Activated T-cell treated with anti-CD3 and anti-CD28 coated beads, Interleukin-2, amount 50 U/mL, for 4 hours (primary cell): ENCODE data around the gene DHRS4. TPM values are rescaled to one million over a fixed set of nuclear protein-coding genes. Genes with fewer than 3 reads are reported as not detected.

Source experiments
- ATAC-seq, 2 donors: fragments of 200-7000 bp; cut with Tn5 transposase; one replicate each; pipeline ENCODE4 v1.10.0; 2021
- DNase-seq: peaks from one replicate; pipeline ENCODE4 v3.0.0-alpha.2; 2020
- H3K27me3 Mint-ChIP-seq: one replicate; pipeline ENCODE4 v1.8.0; 2021; ENCODE audit warnings: low read depth, mixed read lengths
- H3K36me3 Mint-ChIP-seq: one replicate; pipeline ENCODE4 v1.8.0; 2022; ENCODE audit warnings: mixed read lengths; ENCODE audit not compliant: insufficient read depth
- H3K4me1 Mint-ChIP-seq: one replicate; pipeline ENCODE4 v1.8.0; 2021; ENCODE audit warnings: low read depth, mixed read lengths
- H3K4me3 Mint-ChIP-seq: one replicate; pipeline ENCODE4 v1.8.0; 2021; ENCODE audit warnings: mild to moderate bottlenecking, moderate library complexity, mixed read lengths
- H3K9me3 Mint-ChIP-seq: one replicate; pipeline ENCODE4 v1.8.0; 2021; ENCODE audit warnings: mixed read lengths
- total RNA-seq, 3 donors: library from RNA; stranded (reverse); gene quantifications; one replicate each; pipeline ENCODE4 v1.2.1, GENCODE V29; 2021

The DHRS4 gene
- total RNA-seq = 10 to 100 TPM; 12.6 to 23.0 (median 19.4) TPM

DNA sequence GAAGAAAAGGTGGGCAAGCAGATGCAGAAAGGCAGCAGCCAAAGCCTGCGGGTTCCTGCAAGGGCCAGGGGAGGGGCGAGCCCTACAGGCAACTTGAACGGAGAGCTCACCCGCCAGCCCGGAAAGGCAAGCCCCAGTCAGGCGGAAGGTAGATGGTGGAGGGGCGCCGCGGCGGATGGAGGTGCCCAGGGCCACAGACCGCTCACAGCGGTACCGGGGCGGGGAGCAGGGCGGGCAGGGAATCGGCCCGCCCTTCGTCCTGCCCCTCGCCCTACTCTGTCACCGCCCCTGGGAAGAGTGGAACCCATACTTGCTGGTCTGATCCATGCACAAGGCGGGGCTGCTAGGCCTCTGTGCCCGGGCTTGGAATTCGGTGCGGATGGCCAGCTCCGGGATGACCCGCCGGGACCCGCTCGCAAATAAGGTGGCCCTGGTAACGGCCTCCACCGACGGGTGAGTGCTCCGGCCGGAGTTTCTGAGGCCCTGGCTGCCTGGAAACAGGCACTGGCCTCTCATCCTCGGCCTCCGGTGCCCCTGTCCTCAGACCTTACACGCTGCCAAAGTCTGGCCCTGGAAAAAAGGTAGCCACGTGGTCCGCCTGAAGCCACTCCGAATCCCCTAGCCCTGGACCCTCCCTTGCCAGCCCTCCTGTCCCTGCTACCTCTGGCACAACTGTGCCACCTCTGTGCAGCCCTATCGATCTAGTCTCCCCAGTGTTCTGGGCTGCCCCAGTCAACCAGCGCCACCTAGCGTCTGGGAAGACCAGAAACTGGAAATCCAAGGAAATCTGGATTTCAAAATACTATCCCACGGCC, at the start of gene DHRS4:
DHRS4 (plus strand) TSS at position 307 of the 815 bp plus-strand sequence; CDS start at position 326, 19 bp downstream.
- ATAC-seq = peak; percentile 98 to 100

DNA sequence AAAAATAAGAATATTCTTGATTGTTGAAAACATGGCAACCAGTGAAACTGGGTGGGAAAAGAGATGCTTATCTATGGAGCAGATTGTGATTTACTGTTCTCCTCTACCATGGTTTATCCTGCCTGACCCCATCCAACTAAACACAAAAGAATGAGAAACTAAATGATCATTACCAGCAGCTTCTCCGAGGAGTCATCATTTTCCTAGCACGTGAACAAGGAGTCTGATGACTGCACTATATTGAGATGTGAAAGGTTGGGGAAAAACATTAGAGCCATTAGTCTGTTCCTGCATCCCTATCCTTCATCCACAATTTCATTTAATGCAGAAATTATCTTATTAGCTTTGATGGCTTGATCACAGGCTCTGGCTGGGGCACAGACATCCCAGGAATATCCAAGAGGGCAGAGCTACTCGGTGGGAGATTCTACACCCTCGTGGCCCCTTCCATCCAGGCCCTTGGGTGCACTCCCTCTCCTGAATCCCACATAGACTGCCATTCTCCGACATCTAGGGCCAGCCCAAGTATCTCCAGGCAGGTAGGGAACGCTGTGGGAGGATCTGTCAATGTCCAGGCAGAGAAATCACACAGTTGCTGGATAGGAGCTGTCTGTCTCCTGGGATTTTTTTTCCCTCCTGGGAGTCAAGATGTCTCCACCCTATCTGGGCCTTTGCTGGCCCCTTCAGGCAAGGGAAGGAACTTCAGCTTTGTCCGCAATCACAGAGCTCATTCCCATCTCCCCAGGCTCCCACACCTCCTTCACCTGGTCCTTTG, 43.3 kb upstream of the DHRS4 start:
- Mint-ChIP-seq H3K36me3 (no peaks in the 10 kb centered on the region), H3K9me3 (no peaks in the 10 kb centered on the region), H3K4me3 (no peak overlapping the region), H3K4me1 (no peaks in the 10 kb centered on the region), H3K27me3 (peaks cover 20% of the 10 kb centered on the region)
- DNase-seq (no peak), ATAC-seq (no peak)

More for the DNA sequence above, at the start of gene DHRS4:
- H3K4me1 Mint-ChIP-seq = peaks cover 26% of the 10 kb centered on the region
- peak; percentile 75 for DNase-seq
- H3K36me3 Mint-ChIP-seq = peaks cover 14% of the 10 kb centered on the region
- peak within 1 kb of the TSS; percentile 92 for H3K4me3 Mint-ChIP-seq
- no peaks in the 10 kb centered on the region for H3K9me3 Mint-ChIP-seq
- H3K27me3 Mint-ChIP-seq = no peaks in the 10 kb centered on the region

DNA sequence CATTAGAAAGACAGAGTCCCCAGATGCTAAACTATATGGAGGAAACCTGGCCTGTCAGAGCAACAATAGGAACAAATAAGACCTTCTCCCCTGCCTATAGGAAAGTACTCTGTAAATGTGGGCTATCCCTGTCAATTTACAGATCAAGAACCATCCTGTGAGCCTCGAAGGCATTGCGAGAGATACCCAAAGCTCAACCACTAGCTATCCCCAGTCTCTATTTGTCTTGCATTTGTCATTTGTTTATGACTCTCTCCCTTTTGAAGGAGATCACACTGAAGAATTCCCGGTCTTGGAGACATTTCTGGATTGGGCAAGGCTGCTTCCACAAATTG, 42.7 kb upstream of the DHRS4 start:
- DNase-seq (no peak), ATAC-seq (no peak)
- Mint-ChIP-seq H3K27me3 (peaks cover 19% of the 10 kb centered on the region), H3K4me1 (no peaks in the 10 kb centered on the region), H3K4me3 (no peak overlapping the region), H3K36me3 (no peaks in the 10 kb centered on the region), H3K9me3 (no peaks in the 10 kb centered on the region)

DNA sequence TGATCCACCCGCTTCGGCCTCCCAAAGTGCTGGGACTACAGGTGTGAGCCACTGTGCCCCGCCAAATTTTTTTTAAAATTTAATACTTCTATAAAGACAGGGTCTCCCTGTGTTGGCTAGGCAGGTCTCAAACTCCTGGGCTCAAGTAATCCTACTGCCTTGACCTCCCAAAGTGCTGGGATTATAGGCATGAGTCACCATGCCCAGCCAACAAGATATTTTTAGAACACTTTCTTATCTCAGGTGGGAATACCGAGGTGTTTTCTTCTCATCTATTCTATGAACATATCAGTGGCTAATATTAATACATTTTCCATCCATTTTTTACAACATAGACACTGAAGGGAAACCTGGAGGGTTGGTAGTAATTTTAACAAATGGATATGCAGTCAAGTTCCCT, 38.0 kb upstream of the DHRS4 start:
- no peak overlapping the region for H3K4me3 Mint-ChIP-seq
- peaks cover 6% of the 10 kb centered on the region for H3K9me3 Mint-ChIP-seq
- no peaks in the 10 kb centered on the region for H3K36me3 Mint-ChIP-seq
- peaks cover 5% of the 10 kb centered on the region for H3K27me3 Mint-ChIP-seq
- DNase-seq (no peak), ATAC-seq (no peak)
- no peaks in the 10 kb centered on the region for H3K4me1 Mint-ChIP-seq

DNA sequence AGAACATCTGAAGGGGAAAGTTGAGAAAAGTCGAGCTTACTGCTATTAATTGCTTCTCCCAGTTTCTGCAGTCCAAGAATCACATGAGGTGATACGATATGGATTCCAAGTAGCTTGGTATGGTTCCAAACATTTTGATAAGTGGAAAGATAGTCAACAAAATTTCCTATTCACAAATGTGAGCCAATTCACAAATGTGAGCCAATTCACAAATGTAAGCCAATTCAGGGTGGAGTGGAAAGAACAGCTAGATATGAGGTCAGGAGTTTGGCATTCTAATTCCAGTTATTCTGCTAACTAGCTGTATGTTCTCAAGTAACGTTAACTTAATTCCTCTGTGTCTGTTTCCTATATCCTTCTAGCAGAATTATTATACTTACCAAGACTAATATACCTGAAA, 37.6 kb upstream of the DHRS4 start:
- peaks cover 5% of the 10 kb centered on the region for H3K27me3 Mint-ChIP-seq
- no peak for ATAC-seq
- H3K9me3 Mint-ChIP-seq = peaks cover 6% of the 10 kb centered on the region
- H3K4me3 Mint-ChIP-seq = no peak overlapping the region
- no peaks in the 10 kb centered on the region for H3K36me3 Mint-ChIP-seq
- no peak for DNase-seq
- no peaks in the 10 kb centered on the region for H3K4me1 Mint-ChIP-seq

DNA sequence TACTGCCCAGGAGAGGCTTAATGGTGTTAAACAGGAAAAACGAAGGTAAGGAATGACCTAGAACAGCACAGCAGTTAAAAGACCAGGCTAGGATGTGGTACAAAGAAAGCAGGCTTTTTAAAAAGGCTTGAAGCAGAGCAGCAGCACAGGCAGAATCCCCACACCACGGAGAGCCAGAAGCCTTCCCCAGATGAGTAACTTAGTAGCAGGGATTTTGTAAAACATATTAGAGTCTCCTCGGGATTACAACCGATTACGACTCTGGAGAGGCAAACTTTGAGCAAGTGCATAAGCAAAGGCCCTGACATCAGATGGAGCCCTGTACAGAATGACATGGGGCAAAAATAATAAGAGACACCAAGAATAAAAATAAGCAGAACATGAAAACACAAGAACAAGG, 37.1 kb upstream of the DHRS4 start:
- no peaks in the 10 kb centered on the region for H3K4me1 Mint-ChIP-seq

DNA sequence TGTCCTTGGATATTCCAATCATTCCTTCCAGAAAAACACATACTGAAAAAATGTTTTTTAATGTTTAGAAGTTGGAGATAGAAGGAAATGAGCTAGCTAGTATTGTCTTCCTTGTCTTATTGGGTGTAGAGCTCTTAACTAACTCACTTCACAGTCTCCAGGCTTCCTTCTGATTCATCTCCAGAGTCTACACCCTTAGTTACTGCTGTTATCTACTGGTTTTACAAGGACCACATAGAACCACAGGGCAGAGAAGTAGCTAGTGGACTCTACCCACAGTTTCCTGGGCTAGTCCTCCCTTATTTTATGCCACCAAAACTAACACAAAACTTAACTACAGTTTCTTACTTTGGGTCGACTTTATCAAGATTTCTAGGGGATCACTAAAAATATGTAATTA, 31.0 kb upstream of the DHRS4 start:
- no peak for ATAC-seq
- H3K9me3 Mint-ChIP-seq = no peaks in the 10 kb centered on the region
- H3K4me1 Mint-ChIP-seq = no peaks in the 10 kb centered on the region
- no peak overlapping the region for H3K4me3 Mint-ChIP-seq
- no peak for DNase-seq
- H3K27me3 Mint-ChIP-seq = peaks cover 8% of the 10 kb centered on the region
- no peaks in the 10 kb centered on the region for H3K36me3 Mint-ChIP-seq

More for the DNA sequence above, 37.1 kb upstream of the DHRS4 start:
- Mint-ChIP-seq H3K4me3 (no peak overlapping the region), H3K27me3 (peaks cover 5% of the 10 kb centered on the region), H3K36me3 (no peaks in the 10 kb centered on the region), H3K9me3 (peaks cover 6% of the 10 kb centered on the region)
- ATAC-seq (no peak), DNase-seq (no peak)

DNA sequence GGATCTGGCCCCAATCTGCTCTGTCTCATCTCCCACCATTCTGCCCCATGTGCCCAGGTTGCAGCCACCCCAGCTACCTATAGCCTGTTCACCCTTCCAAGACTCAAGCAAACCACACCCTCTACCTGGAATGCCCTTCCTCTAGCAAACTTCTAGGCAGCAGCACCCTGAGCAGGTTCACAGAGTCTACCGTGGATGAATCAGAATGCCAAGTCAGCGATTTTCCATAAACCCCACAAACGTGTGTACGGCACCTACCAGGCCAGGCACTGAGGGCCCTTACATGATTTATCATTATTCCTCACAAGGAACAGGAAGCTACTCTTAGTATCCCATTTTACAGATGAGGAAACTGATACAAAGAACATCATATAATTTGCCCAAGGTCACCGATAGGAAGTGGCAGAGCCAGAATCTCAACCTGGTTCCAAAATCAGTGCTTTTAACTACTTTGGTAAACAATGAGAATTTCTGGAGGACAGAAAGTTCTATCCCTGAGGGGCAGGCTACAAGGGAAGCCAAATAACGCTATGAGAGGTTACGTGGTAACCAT, 28.0 kb upstream of the DHRS4 start:
- H3K4me1 Mint-ChIP-seq = peaks cover 3% of the 10 kb centered on the region
- DNase-seq (no peak), ATAC-seq (no peak)
- peaks cover 2% of the 10 kb centered on the region for H3K27me3 Mint-ChIP-seq
- no peaks in the 10 kb centered on the region for H3K36me3 Mint-ChIP-seq
- no peak overlapping the region for H3K4me3 Mint-ChIP-seq
- no peaks in the 10 kb centered on the region for H3K9me3 Mint-ChIP-seq

DNA sequence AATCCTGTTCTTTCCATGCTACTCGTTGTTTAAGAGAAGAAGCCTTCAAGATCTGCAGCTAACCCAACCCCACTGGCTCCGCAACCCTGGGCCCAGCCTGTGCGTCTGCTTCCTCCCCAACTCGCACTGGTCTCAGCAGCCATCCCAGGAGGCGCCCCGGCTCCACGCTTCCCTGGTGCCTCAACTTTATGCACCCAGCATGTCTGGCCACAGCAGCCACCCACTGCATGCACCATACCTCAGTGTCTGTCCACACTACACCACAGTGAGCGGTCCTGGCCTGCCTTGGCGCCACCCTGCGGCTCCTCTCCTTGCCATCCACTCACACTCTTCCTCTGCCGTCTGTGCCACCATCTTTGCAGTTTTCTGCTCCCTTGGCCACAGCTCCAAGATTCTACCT, 27.0 kb upstream of the DHRS4 start:
- Mint-ChIP-seq H3K4me1 (peaks cover 3% of the 10 kb centered on the region), H3K9me3 (no peaks in the 10 kb centered on the region), H3K27me3 (peaks cover 2% of the 10 kb centered on the region), H3K36me3 (no peaks in the 10 kb centered on the region), H3K4me3 (no peak overlapping the region)
- ATAC-seq (no peak), DNase-seq (no peak)

DNA sequence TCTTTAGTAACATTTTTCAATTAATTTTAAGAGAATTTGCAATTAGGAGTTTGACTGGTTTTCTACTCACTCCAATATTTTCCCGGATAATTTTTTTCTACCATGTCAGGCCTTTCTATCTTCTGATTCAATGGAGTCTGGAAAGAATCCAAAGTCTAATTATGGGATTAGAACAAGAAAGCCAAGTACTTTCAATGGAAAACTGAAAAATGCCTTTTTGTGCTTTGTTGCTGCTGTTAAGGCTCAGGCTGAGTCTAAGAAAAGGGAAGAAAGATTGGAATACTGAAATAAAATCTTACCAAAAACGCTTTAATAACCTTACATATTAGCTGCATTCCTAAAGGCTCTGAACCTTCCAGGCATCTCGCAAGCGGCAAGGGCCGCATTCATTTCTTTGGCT, 24.4 kb upstream of the DHRS4 start:
- Mint-ChIP-seq H3K36me3 (no peaks in the 10 kb centered on the region), H3K27me3 (peaks cover 2% of the 10 kb centered on the region), H3K9me3 (no peaks in the 10 kb centered on the region), H3K4me1 (peaks cover 3% of the 10 kb centered on the region), H3K4me3 (no peak overlapping the region)
- no peak for ATAC-seq
- DNase-seq = no peak

DNA sequence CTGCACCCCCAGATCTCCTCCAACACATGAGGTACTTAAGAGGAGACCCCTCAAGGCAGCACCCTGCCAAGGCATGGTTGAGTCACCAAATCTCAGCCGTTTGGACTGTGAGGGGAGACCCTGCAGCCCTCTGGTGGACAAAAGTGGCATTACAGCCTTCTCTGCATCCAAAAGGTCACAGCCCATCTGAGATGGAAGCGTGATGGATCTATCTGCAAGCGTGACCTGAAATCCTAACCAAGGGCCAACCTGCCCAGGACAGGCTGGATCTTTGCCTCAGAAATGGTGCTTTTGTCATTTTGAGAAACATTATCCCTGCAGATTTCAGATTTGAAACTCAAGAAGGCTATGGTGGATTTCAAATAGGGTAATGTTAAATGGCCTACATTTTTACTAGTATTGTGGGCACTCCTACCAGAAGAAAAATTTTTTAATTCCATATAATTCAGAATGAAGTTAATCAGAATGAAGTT, 23.7 kb upstream of the DHRS4 start:
- Mint-ChIP-seq H3K4me1 (peaks cover 3% of the 10 kb centered on the region), H3K4me3 (no peak overlapping the region), H3K9me3 (no peaks in the 10 kb centered on the region), H3K27me3 (peaks cover 2% of the 10 kb centered on the region), H3K36me3 (no peaks in the 10 kb centered on the region)
- ATAC-seq (peak; percentile 97 to 99), DNase-seq (peak; percentile 86)

DNA sequence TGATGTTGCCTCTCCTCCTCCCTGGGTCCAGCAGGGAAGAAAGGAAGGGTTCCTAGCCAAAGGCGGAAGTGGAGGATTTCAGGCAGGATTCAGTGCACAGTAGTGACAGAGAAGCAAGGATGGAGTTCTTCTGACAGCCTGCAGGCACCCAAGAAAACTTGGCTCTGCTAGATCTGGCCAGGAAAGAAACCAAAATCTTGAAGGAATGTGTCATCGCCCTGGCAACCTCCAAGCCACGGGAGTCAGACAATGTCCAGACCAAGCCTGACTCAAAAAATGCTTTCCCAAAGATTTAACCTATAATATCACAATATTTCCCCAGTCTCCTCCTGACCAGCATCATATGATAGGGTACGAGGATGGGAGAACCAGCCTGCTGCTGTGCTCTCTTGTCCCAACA, 22.8 kb upstream of the DHRS4 start:
- ATAC-seq (no peak), DNase-seq (no peak)
- Mint-ChIP-seq H3K4me1 (peaks cover 3% of the 10 kb centered on the region), H3K4me3 (no peak overlapping the region), H3K9me3 (no peaks in the 10 kb centered on the region), H3K27me3 (peaks cover 2% of the 10 kb centered on the region), H3K36me3 (no peaks in the 10 kb centered on the region)

DNA sequence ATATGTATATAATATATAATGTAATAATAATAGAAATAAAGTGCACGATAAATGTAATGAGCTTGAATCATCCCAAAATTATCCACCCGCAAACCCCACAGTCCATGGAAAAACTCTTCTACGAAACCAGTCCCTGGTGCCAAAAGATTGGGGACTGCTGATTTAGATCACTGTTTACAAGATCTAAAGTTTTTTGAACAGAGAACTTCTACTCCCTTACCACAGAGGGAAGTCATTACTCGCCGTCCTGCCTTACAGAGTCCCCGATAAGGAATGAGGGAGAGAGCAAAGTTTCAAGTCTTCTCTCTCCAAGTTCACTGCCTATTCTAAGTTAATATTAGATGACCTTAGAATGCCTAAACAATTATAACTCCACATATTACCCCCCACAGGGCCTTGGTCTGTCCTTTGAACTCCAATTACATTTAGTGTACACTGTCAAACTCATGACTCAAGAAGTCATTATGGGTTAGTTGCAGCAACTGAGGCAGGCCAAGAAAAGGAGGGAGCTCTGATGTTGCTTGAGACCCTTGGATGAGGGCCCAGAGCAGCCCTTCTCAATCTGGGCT, 21.8 kb upstream of the DHRS4 start:
- Mint-ChIP-seq H3K4me1 (peaks cover 3% of the 10 kb centered on the region), H3K4me3 (no peak overlapping the region), H3K27me3 (peaks cover 2% of the 10 kb centered on the region), H3K9me3 (no peaks in the 10 kb centered on the region), H3K36me3 (no peaks in the 10 kb centered on the region)
- DNase-seq (no peak), ATAC-seq (no peak)

DNA sequence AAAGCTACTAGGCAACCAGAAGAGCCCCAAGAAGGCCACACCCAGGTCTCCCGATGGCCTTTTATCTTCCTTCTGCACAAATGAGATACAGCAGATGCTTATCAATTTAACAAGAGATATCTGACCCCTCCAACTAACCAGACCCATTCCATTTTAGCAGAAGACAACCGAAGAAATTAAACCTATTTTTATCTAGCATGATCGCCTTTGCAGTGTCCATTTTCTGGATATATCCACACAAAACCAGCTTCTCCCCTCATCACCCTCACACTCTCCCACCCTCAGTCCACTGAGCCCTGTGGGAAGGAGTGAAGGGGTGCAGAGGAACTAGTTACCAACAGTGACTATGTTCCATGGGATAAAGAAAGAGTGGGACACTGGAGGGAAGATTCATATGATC, 20.9 kb upstream of the DHRS4 start:
- no peak overlapping the region for H3K4me3 Mint-ChIP-seq
- H3K36me3 Mint-ChIP-seq = no peaks in the 10 kb centered on the region

More for the DNA sequence above, 20.9 kb upstream of the DHRS4 start:
- no peak for ATAC-seq
- H3K4me1 Mint-ChIP-seq = peaks cover 3% of the 10 kb centered on the region
- H3K9me3 Mint-ChIP-seq = no peaks in the 10 kb centered on the region
- no peak for DNase-seq
- peaks cover 2% of the 10 kb centered on the region for H3K27me3 Mint-ChIP-seq
